SK-N-SH (cell line): ENCODE data around the gene TMEM245.

ENCODE experiments used
- MXI1 ChIP-seq: IDR thresholded peaks from 2 replicates; pipeline ENCODE4 v1.6.1; 2012; ENCODE audit warnings: mild to moderate bottlenecking, low read depth, low read length, improper control_type of control experiment
- TF ChIP-seq, protein P1 (sequence below): fragments of 150-350 bp; IDR thresholded peaks from 2 replicates; pipeline ENCODE4 v1.6.1; 2017; ENCODE audit warnings: antibody characterized with exemption, low read length, low read depth, borderline replicate concordance

DNA sequence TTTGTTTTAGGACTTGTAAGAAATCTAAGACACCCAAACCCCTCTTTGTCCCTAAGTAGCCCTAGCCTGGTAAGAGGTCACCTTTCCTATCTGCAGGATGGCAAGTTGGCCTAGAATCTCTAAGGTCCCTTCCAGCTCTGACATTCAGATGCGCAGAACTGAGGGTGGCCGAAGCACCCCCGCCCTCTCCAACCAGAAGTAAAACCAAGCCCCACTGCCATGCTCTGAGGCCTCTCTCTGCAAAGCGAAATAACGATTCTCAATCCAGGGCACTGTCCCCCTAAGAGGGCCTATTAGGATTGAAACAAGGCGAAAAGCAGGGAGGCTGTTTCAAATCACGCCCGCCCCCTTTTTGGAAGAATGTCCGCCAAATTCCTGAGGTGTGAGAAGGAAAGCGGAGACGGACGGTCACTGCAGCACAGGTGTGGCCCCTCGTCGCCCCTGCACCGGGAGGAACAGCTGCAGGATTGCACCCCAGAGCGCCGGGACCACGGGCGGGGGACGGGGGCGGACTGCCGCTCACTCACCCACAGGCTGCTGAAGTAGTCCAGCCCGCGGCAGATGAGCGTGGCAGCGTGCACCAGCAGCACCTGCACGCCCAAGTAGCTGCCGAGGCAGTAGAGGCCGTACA lies 824 bp downstream of the TMEM245 start:
- TF ChIP-seq, protein P1, sequence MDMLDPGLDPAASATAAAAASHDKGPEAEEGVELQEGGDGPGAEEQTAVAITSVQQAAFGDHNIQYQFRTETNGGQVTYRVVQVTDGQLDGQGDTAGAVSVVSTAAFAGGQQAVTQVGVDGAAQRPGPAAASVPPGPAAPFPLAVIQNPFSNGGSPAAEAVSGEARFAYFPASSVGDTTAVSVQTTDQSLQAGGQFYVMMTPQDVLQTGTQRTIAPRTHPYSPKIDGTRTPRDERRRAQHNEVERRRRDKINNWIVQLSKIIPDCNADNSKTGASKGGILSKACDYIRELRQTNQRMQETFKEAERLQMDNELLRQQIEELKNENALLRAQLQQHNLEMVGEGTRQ = no peak
- TF ChIP-seq MXI1 = no peak
